ENCODE data around the gene CADM1.

GRCh38 chr11:115298300-115299012, 205.8 kb downstream of the CADM1 start:
- no peak for TF ChIP-seq CTCF (IDR thresholded peaks at IDR 0.05)
- TF ChIP-seq POLR2A (IDR thresholded peaks at IDR 0.05): no peak

Measured in heart left ventricle (tissue), 13 donors.